Right forelimb (tissue), 1 donor: ENCODE results near the gene PSMC6.

Experiments
- DNase-seq: peaks from one replicate; pipeline ENCODE4 v3.0.0-alpha.2; 2018

Gene PSMC6

GRCh38 chr14:52706724-52707706, at the start of gene PSMC6:
PSMC6 (plus strand) TSS chr14:52707200; CDS start chr14:52707220, 20 bp downstream.
- peak; percentile 97 for DNase-seq

- DNase-seq = no peak
Measured at GRCh38 chr14:52660325-52660724, 46.7 kb upstream of the PSMC6 start.

GRCh38 chr14:52660832-52661231, 46.2 kb upstream of the PSMC6 start:
- DNase-seq = no peak

- DNase-seq = no peak
Measured at GRCh38 chr14:52661314-52661713, 45.7 kb upstream of the PSMC6 start.

DNA sequence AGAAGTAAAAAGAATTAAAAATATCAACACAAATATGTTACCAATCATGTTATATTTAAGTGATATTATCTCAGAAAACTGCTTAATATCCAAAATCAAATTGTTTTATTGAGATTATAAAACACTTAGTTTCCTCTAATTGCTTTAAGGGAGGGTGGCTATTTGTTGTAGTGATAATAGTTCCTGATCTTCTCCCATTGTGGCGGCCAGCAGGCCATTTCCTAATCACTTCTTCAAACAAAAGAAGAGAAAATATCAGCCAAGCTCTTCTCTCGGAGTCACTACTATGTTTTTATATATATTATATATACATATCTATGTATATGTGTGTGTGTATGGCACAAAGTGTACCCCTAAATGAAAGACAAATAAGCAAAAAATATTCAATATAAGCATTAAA, 43.1 kb upstream of the PSMC6 start:
- DNase-seq = no peak

DNA sequence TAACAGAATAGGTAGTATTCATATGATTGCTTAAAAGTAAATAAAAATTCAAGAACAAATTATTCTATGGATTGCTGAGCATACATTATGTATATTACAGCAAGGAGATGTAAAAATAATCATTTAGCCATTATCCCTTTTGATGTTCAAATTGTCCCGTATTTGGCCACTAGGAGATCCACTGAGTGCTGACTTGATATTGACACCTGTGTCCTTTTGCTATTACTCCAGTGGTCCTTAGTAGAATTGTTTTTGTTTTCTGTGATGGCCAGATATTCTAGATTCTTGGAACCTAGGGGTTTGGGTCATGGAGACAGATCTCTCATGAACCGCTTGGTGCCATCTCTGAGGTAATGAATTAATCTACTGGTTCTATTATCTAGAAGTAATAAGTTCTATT, 28.4 kb upstream of the PSMC6 start:
- no peak for DNase-seq

- no peak for DNase-seq
Measured at GRCh38 chr14:52683985-52684520, 22.9 kb upstream of the PSMC6 start.

- no peak for DNase-seq
Measured at GRCh38 chr14:52686176-52686575, 20.8 kb upstream of the PSMC6 start.

DNA sequence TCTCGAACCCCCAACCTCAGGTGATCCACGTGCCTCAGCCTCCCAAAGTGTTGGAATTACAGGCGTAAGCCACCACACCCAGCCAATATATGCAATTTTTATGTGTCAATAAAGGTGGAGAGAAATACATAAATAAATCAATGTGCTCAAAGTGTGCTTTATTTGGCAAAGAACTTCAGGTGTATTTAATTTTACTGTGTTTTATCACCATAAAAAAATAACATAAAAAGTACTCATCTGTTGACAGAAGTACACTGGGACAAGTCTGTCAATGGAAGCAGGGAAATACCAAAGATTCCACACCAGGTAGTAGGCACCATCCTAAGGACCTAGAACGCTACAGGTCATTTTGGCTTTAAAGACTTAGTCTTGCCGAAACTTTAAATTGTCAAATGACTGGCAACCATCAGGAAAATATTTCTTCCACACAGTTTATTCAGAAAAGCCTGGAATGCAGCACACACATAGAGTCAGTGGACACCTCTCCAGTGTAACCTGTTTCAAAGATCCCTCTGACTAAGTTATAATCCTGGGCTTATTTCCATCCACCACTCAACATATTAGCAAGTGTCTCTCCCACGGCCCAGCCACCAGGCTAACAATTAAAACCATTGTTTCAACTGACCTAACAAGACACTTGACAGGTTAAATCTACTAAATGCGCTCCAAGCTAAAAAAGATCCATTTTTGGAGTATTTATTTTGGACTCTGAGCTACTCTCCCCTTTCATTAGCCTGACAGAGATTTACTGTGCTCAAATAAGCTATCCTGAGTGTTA, 15.8 kb upstream of the PSMC6 start:
- DNase-seq = no peak

DNA sequence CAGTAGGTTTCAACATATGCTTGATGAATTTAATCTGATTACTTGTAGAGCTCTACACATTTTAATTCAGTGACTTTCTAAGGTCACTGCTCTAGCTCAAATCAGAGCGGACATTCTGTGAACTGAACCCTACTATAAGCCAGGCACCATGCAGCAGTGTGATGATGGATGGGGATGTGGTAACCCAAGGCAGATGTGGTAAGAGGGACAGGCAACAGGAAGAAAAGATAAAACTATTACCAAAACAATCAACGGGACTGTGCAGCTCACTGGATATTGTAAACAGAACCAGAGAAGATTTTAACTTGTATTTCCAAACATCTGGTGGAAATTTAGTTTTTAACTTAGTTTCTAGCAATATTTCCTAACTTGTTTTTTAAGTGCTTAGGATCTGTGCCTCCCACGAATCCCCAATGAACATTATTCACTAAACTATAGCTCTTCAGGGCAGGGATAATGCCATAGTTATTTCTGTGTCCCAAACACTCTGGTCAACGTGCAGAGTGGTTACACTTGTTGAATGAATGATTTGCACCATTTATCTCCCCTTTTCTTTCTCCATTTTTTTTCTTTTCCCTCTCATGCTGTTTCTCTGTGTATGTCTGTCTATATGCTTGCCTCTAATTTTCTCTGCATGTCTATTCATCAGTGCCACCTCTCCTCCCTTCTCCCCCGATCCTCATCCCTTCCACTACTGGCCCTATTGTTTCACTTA, 14.6 kb upstream of the PSMC6 start:
- no peak for DNase-seq

DNA sequence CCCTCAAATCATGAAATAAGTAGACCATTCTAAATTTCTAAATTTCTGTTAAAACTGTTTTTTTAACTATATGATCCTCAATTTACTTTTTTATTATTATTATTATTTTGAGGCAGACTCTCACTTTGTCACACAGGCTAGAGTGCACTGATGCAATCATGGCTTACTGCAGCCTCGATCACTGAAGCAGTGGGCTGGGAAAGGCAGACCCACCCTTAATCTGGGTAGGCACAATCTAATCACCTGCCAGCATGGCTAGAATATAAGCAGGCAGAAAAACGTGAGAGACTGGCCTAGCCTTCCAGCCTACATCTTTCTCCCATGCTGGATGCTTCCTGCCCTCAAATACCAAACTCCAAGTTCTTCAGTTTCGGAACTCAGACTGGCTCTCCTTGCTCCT, 14.0 kb upstream of the PSMC6 start:
- no peak for DNase-seq

GRCh38 chr14:52693532-52693931, 13.5 kb upstream of the PSMC6 start:
- DNase-seq = no peak

GRCh38 chr14:52694761-52695480, 12.1 kb upstream of the PSMC6 start:
- DNase-seq = peak; percentile 66

DNA sequence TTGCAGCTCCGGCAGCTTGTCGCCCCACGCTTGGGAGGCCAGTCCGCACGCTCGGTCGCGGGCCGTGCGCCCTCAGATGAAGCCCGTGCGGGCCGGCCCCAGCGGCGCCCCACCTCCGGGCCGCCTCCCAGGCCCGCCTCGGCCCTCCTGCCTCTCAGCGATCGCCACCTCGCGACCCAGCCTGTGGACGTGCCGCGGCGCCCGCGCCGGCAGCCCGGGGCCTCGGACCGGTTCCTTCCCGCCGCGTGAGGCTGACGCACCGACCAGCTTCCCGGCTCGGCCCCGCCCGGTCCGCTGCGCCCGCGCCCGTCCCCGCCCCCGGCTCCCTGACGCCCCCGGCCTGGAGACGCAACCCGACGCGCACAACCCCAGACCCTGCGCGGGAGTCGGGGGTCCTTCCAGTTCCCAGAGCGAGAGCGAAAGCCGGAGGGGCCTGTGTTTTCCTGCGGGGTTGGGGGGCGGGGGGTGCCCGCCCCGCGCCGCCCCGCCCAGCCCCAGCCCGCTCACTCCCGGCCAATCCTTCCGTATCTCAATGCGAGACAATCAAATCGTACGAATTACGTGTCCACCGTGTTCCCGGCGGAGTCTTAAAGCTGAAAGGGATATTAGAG, 11.4 kb upstream of the PSMC6 start, which contains the start of gene ERO1A:
Gene ERO1A, minus strand, starts transcription at position 78 of the 611 bp plus-strand sequence. Its CDS starts 77 bp downstream, at position 1.
- peak; percentile 88 for DNase-seq

GRCh38 chr14:52700701-52701172, 6.3 kb upstream of the PSMC6 start:
- DNase-seq = no peak

DNA sequence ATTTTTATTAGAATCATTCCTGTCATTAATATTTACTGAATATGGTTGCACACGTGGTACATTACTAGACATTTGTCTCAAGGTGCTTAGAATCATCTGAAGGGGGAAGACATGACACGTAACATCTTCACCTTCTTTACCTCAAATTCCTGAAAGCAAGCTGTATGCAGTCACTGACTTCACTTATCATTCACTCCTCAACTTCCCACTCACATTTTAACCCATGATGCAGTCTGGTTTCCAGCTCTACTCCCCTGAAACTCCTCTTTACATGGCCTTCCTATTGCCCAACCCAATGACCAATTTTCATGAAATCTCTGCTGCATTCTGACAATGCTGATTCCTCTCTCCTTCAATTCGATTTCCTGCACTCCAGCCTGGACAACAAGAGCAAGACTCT, 5.8 kb upstream of the PSMC6 start:
- no peak for DNase-seq

- no peak for DNase-seq
Measured at GRCh38 chr14:52703225-52703624, 3.8 kb upstream of the PSMC6 start.

GRCh38 chr14:52703664-52704063, 3.3 kb upstream of the PSMC6 start:
- DNase-seq = no peak

- no peak for DNase-seq
Measured at GRCh38 chr14:52706286-52706685, 714 bp upstream of the PSMC6 start.

DNA sequence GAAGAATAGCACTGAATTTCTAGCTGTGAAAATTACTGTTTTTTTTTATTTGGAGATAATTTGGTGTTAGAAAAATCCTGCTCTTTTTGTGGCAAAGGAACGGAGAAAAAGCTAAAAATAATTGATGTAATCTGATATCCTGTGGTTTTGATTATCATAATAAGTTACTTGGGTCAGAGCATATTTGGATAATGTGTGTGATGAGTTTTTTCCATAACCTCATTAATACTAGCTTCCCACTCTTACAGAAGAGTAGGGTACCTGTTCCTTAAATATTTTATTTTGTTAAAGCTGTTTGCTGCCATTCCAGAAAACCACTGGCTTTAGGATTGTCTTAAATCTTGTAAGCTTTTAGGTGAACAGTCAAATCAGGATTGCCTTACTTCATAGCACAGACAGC, 4.7 kb downstream of the PSMC6 start:
- DNase-seq = no peak

GRCh38 chr14:52716155-52716554, 9.2 kb downstream of the PSMC6 start:
- DNase-seq = no peak
